CD4-positive, alpha-beta T cell treated with Interleukin-15 for 4 hours (primary cell): ENCODE measurements around the gene IGF2.
A peak's percentile ranks its signal among the peaks of the same experiment; 100 is the strongest.

Source experiments
- DNase-seq: peaks from one replicate; pipeline ENCODE4 v3.0.0-alpha.2; 2020; ENCODE audit warnings: low spot score

The IGF2 gene

GRCh38 chr11:2169626-2170570, 30.7 kb upstream of the IGF2 start:
- no peak for DNase-seq

GRCh38 chr11:2169005-2169378, 29.8 kb upstream of the IGF2 start:
- DNase-seq, result no peak

GRCh38 chr11:2168286-2169004, 29.3 kb upstream of the IGF2 start:
- no peak for DNase-seq

GRCh38 chr11:2167141-2168045, 28.2 kb upstream of the IGF2 start:
- no peak for DNase-seq

GRCh38 chr11:2166091-2166851, 27.1 kb upstream of the IGF2 start:
- DNase-seq, result peak; percentile 6

- no peak for DNase-seq
Measured at GRCh38 chr11:2165571-2165970, 26.4 kb upstream of the IGF2 start.

GRCh38 chr11:2164861-2165555, 25.8 kb upstream of the IGF2 start:
- DNase-seq, result no peak

- DNase-seq, result no peak
Measured at GRCh38 chr11:2164081-2164480, 24.9 kb upstream of the IGF2 start.

GRCh38 chr11:2163428-2163978, 24.3 kb upstream of the IGF2 start:
- no peak for DNase-seq

- DNase-seq, result no peak
Measured at GRCh38 chr11:2160736-2161259, 21.6 kb upstream of the IGF2 start, which contains the start of gene INS. Gene INS (minus strand): TSS chr11:2161209. CDS start chr11:2160971, 238 bp downstream.

- DNase-seq, result no peak
Measured at GRCh38 chr11:2159536-2160413, 20.6 kb upstream of the IGF2 start.

- no peak for DNase-seq
Measured at GRCh38 chr11:2158966-2159365, 19.8 kb upstream of the IGF2 start.

- DNase-seq, result no peak
Measured at GRCh38 chr11:2158296-2158737, 19.1 kb upstream of the IGF2 start.

- no peak for DNase-seq
Measured at GRCh38 chr11:2157294-2158040, 18.3 kb upstream of the IGF2 start.

- peak; percentile 37 for DNase-seq
Measured at GRCh38 chr11:2156416-2157182, 17.4 kb upstream of the IGF2 start.

- DNase-seq, result no peak
Measured at GRCh38 chr11:2155511-2155910, 16.3 kb upstream of the IGF2 start.

- DNase-seq, result no peak
Measured at GRCh38 chr11:2154889-2155288, 15.7 kb upstream of the IGF2 start.

GRCh38 chr11:2154195-2154585, 15.0 kb upstream of the IGF2 start:
- DNase-seq, result no peak
